ENCODE measurements around the gene DHX8.

- TF ChIP-seq CTCF (optimal IDR thresholded peaks at IDR 0.05 in 1 of 3, IDR thresholded peaks at IDR 0.05 in 1 of 3, conservative IDR thresholded peaks at IDR 0.05 in 1 of 3; ENCODE audit: extremely low read depth in 1 of 3, insufficient read depth in 2 of 3, low read length in 3 of 3): no peak
- no peak for TF ChIP-seq EZH2 (IDR thresholded peaks at IDR 0.05; ENCODE audit: low read length)
Observed at GRCh38 chr17:43560461-43561427, 77.0 kb downstream of the DHX8 start.
